Mucosa of descending colon (tissue), 3 donors: ENCODE data around the gene PHTF1. TPM values are rescaled to one million over a fixed set of nuclear protein-coding genes. Genes with fewer than 3 reads are reported as not detected.

Experiments
- ATAC-seq: fragments of 200-7000 bp; cut with Tn5 transposase; one replicate; pipeline ENCODE4 v1.9.1; 2020; ENCODE audit warnings: mild to moderate bottlenecking, moderate library complexity
- DNase-seq, 3 donors: peaks; one replicate each; pipeline ENCODE4 v3.0.0-alpha.2; 2020
- H3K36me3 ChIP-seq: fragments of 200-600 bp; one replicate; pipeline ENCODE4 v1.8.0; 2021; ENCODE audit warnings: low read depth, mild to moderate bottlenecking
- H3K4me1 ChIP-seq: fragments of 200-600 bp; one replicate; pipeline ENCODE4 v1.8.0; 2021; ENCODE audit warnings: low read depth, mild to moderate bottlenecking
- H3K4me3 ChIP-seq: fragments of 200-600 bp; one replicate; pipeline ENCODE4 v1.8.0; 2021; ENCODE audit warnings: mild to moderate bottlenecking
- H3K9me3 ChIP-seq: fragments of 200-600 bp; one replicate; pipeline ENCODE4 v1.8.0; 2021; ENCODE audit warnings: mild to moderate bottlenecking
- CTCF ChIP-seq: fragments of 200-600 bp; IDR thresholded peaks from one replicate; pipeline ENCODE4 v1.8.0; 2022; ENCODE audit warnings: antibody characterized with exemption, mild to moderate bottlenecking
- intact Hi-C, 2 donors: fragments of 100-400 bp; cut with DNase I in 1 of 2; cut with micrococcal nuclease in 1 of 2; formaldehyde crosslinking; loops; one replicate each; pipeline versions ENCODE4 v1.11.0 to v1.11.1; 2022; cut with DNase I, micrococcal nuclease
- total RNA-seq, 3 donors: library from RNA; stranded (reverse); fragmentation: NEBNext Ultra II Directional in 2 of 3; extraction: Animal tissue kit (Norgen Biotek cat#: 25700) in 2 of 3; gene quantifications; one replicate each; pipeline versions ENCODE4 v1.2.1 to v1.2.4, GENCODE V29; 2021 to 2023
- donor health status: DM: no; HTN: no; CAD: no; lungs with moderate emphysema.
- donor health status: DM: no; HTN: no; CAD: no.
- donor health status: DM: no; HTN: yes; CAD: no.

PHTF1 gene
- total RNA-seq, 3 donors from 2014 or later: 8.7 to 14.6 (median 10.8) TPM

- ATAC-seq: peak; percentile 50
These were observed 33.2 kb upstream of the PHTF1 start for GRCh38 chr1:113792471-113792870.

DNA sequence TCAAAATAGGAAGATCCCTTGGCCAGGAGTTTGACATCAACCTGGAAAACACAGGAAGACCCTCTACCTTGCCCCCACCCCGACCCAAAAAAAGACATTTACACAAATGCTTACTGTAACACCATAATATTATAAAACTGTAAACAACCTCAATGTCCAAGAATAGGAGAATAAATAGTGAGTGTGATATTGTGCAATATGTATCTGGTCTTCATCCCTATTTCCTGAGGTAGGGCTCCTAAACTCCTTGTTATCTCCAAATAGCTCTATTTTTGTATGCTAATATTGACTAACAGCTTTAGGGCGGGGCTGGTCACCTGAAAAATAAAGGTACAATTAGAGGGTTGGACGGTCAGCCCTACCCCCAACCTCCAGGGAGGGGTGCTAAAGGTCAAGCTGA, 29.5 kb upstream of the PHTF1 start:
- no peak for DNase-seq
- ATAC-seq: no peak
- intact Hi-C loops: no loop called here
- Histone ChIP-seq H3K4me1 (peaks cover 10% of the 10 kb centered on the region), H3K36me3 (no peaks in the 10 kb centered on the region), H3K4me3 (no peak overlapping the region), H3K9me3 (no peaks in the 10 kb centered on the region)
- TF ChIP-seq CTCF: no peak

More at GRCh38 chr1:113792471-113792870, 33.2 kb upstream of the PHTF1 start:
- no peak for DNase-seq
- Histone ChIP-seq H3K4me3 (no peak overlapping the region), H3K9me3 (no peaks in the 10 kb centered on the region), H3K4me1 (no peaks in the 10 kb centered on the region), H3K36me3 (no peaks in the 10 kb centered on the region)
- TF ChIP-seq CTCF: no peak
- intact Hi-C loops: no loop called here

DNA sequence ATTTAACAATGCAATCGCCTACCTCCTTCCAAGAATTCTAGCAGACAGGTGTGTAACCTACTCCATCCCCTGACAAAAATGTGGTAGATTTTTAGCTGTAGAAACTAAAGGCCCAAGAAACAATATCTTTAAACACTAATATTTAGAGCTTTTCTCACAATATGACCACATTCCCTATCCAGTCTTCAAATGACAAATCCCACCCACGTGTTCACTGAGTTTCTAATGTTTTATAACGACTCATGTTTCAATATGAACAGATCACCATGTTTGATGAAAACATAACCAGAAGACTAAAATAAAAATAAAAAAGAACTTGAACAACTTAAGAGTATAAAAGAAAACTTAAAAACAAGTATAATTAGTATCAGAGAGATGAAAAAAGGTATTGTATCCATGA, 28.4 kb upstream of the PHTF1 start:
- H3K9me3 ChIP-seq: no peaks in the 10 kb centered on the region
- no peaks in the 10 kb centered on the region for H3K36me3 ChIP-seq
- H3K4me3 ChIP-seq: no peak overlapping the region
- intact Hi-C loops: no loop called here
- peaks cover 22% of the 10 kb centered on the region for H3K4me1 ChIP-seq
- ATAC-seq (no peak), DNase-seq (no peak)
- no peak for TF ChIP-seq CTCF

DNA sequence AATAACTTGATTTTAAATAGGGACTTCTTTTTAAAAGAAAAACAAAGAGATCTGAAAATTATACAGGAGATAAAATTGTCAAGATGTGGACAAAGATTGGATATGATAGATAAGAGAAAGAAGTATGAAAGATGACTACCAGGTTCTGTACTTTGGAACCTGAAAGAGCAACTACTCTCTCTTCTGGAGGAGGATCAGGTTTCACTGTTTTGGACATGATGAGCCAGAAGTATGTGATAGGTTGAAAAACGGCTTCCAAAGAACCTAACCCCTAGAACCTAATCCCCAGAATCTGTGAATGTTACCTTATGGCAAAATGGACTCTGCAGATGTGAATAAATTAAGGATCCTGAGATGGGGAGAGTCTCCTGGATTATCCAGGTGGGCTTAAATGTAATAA, 26.8 kb upstream of the PHTF1 start:
- no peak overlapping the region for H3K4me3 ChIP-seq
- ATAC-seq (peak; percentile 19), DNase-seq (no peak)
- no peak for TF ChIP-seq CTCF
- H3K4me1 ChIP-seq: peaks cover 27% of the 10 kb centered on the region
- intact Hi-C loops: no loop called here
- H3K9me3 ChIP-seq: no peaks in the 10 kb centered on the region
- no peaks in the 10 kb centered on the region for H3K36me3 ChIP-seq

DNA sequence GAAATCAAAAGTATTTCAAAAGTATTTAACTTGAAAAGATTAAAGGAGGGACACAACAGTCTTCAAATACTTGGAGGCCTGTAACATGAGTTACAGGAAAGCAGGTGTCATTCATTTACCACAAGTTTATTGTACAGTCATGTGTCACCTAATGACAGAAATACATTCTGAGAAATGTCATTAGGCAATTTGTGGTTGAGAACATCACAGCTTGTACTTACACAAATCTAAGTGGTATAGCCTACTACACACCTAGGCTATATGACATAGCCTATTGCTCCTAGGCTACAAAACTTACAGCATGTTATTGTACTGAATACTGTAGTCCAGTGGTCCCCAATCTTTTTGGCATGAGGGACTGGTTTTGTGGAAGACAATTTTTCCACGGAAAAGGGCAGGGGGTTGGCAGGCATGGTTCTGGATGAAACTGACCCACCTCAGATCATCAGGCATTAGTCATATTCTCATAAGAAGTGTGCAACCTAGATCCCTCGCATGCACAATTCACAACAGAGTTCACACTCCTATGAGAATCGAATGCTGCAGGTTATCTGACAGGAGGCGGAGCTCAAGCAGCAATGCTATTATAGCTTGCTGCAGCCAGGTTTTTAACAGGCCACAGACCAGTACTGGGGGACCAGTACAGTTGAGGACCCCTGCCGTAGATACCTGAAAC, 25.0 kb upstream of the PHTF1 start:
- intact Hi-C loops: no loop called here
- ATAC-seq (peak; percentile 68), DNase-seq (no peak)
- TF ChIP-seq CTCF: no peak
- Histone ChIP-seq H3K36me3 (no peaks in the 10 kb centered on the region), H3K4me1 (peaks cover 43% of the 10 kb centered on the region), H3K9me3 (no peaks in the 10 kb centered on the region), H3K4me3 (no peak overlapping the region)
